ENCODE data around the gene PRKCG.
A peak's percentile ranks its signal among the peaks of the same experiment; 100 is the strongest.
"Not testable (repeated sequence)": the region's sequence is repeated elsewhere in the genome, so short reads cannot be mapped to it uniquely, and the experiment has no call there.

The PRKCG gene

GRCh38 chr19:53915000-53915399 lies 33.0 kb downstream of the PRKCG start:
- H3K36me3 ChIP-seq (ENCODE audit: control insufficient read depth, insufficient read depth, low read length), result peaks cover 16% of the 10 kb centered on the region
- no peaks in the 10 kb centered on the region for H3K9me3 ChIP-seq (ENCODE audit: control insufficient read depth, insufficient read depth, low read length)
- no peaks in the 10 kb centered on the region for H3K4me1 ChIP-seq (ENCODE audit: control insufficient read depth, insufficient read depth, low read length)
- H3K9ac ChIP-seq (ENCODE audit: low read depth, low read length), result no peak overlapping the region
- peaks cover 21% of the 10 kb centered on the region for H3K27me3 ChIP-seq (ENCODE audit: control insufficient read depth, insufficient read depth, low read length)
- no peak overlapping the region for H3K4me3 ChIP-seq (ENCODE audit: low read depth, low read length)

DNA sequence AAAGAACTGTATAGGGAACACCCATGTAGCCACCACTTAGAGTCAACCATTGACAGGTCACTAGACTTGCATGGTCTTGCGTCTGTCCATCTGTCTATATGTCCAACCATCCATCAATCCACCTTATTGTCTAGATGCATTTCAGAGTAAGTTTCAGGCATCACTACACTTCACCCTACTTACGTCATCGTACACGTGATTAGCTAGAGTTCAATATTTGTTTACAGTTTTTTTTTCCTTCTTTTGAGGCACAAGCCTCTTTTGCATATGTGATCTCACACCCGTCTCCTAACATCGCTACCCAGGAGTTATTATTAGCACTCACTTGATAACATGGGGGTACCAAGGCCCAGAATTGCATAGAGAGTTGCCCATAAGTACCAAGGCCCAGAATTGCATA lies 34.0 kb downstream of the PRKCG start:
- Histone ChIP-seq H3K36me3 (ENCODE audit: control insufficient read depth, insufficient read depth, low read length) (peaks cover 16% of the 10 kb centered on the region), H3K4me3 (ENCODE audit: low read depth, low read length) (no peak overlapping the region), H3K27me3 (ENCODE audit: control insufficient read depth, insufficient read depth, low read length) (peaks cover 13% of the 10 kb centered on the region), H3K9me3 (ENCODE audit: control insufficient read depth, insufficient read depth, low read length) (no peaks in the 10 kb centered on the region), H3K9ac (ENCODE audit: low read depth, low read length) (no peak overlapping the region), H3K4me1 (ENCODE audit: control insufficient read depth, insufficient read depth, low read length) (no peaks in the 10 kb centered on the region)

DNA sequence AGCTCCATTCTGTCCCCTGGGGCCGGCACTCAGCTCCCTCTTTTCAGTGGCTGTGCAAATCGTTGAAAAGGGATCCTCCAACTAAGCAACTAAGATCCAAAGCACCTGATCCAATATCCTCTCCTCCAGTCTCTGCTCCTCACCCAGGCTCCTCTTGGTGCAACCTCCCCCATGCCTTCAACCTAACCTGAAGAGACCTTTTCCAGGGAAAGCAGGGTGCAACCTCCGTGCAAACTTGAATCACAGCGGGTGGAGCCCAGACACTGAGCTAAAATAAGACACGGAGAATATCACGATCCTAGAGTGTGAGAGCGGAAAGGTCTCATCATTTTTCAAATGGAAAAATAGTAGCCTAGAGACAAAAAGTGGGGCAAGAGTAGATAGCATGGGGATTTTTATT lies 35.4 kb downstream of the PRKCG start:
- peaks cover 16% of the 10 kb centered on the region for H3K36me3 ChIP-seq (ENCODE audit: control insufficient read depth, insufficient read depth, low read length)
- H3K9ac ChIP-seq (ENCODE audit: low read depth, low read length), result no peak overlapping the region
- H3K4me1 ChIP-seq (ENCODE audit: control insufficient read depth, insufficient read depth, low read length), result no peaks in the 10 kb centered on the region
- no peak overlapping the region for H3K4me3 ChIP-seq (ENCODE audit: low read depth, low read length)
- H3K9me3 ChIP-seq (ENCODE audit: control insufficient read depth, insufficient read depth, low read length), result no peaks in the 10 kb centered on the region
- peaks cover 1% of the 10 kb centered on the region for H3K27me3 ChIP-seq (ENCODE audit: control insufficient read depth, insufficient read depth, low read length)

GRCh38 chr19:53927739-53928138 lies 45.7 kb downstream of the PRKCG start:
- no peak overlapping the region for H3K4me3 ChIP-seq (ENCODE audit: low read depth, low read length)
- H3K4me1 ChIP-seq (ENCODE audit: control insufficient read depth, insufficient read depth, low read length), result peaks cover 3% of the 10 kb centered on the region
- peaks cover 5% of the 10 kb centered on the region for H3K36me3 ChIP-seq (ENCODE audit: control insufficient read depth, insufficient read depth, low read length)
- H3K9me3 ChIP-seq (ENCODE audit: control insufficient read depth, insufficient read depth, low read length), result no peaks in the 10 kb centered on the region
- no peak overlapping the region for H3K9ac ChIP-seq (ENCODE audit: low read depth, low read length)
- H3K27me3 ChIP-seq (ENCODE audit: control insufficient read depth, insufficient read depth, low read length), result no peaks in the 10 kb centered on the region

DNA sequence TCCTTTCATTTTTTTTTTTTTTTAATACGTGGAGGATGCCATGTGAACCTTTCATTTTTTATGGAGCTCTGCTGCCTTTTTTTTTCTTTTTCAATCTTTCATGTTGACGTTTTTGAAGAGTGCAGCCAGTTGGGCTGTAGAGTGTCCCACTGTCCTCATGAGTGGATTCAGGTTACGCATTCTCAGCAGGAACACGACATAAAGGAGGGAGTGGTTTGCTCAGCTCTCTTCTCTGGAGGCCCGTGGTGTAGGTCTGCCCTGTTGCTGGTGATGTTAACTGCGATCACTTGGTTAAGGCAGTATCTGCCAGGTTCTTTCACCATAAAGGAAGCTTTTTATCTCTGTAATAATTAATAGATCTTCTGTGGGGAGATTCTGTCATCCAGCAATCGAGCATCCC lies 54.0 kb downstream of the PRKCG start:
- Histone ChIP-seq H3K27me3 (ENCODE audit: control insufficient read depth, insufficient read depth, low read length) (no peaks in the 10 kb centered on the region), H3K36me3 (ENCODE audit: control insufficient read depth, insufficient read depth, low read length) (no peaks in the 10 kb centered on the region), H3K9me3 (ENCODE audit: control insufficient read depth, insufficient read depth, low read length) (no peaks in the 10 kb centered on the region), H3K9ac (ENCODE audit: low read depth, low read length) (no peak overlapping the region), H3K4me1 (ENCODE audit: control insufficient read depth, insufficient read depth, low read length) (no peaks in the 10 kb centered on the region), H3K4me3 (ENCODE audit: low read depth, low read length) (no peak overlapping the region)

- Histone ChIP-seq H3K4me3 (ENCODE audit: low read depth, low read length) (peak overlapping the region; percentile 87), H3K27me3 (ENCODE audit: control insufficient read depth, insufficient read depth, low read length) (no peaks in the 10 kb centered on the region), H3K9ac (ENCODE audit: low read depth, low read length) (peak overlapping the region; percentile 63), H3K9me3 (ENCODE audit: control insufficient read depth, insufficient read depth, low read length) (no peaks in the 10 kb centered on the region), H3K4me1 (ENCODE audit: control insufficient read depth, insufficient read depth, low read length) (peaks cover 2% of the 10 kb centered on the region), H3K36me3 (ENCODE audit: control insufficient read depth, insufficient read depth, low read length) (no peaks in the 10 kb centered on the region)
Measured at GRCh38 chr19:53942001-53942786, 60.2 kb downstream of the PRKCG start.

- Histone ChIP-seq H3K9ac (ENCODE audit: low read depth, low read length) (no peak overlapping the region), H3K4me1 (ENCODE audit: control insufficient read depth, insufficient read depth, low read length) (peaks cover 2% of the 10 kb centered on the region), H3K9me3 (ENCODE audit: control insufficient read depth, insufficient read depth, low read length) (no peaks in the 10 kb centered on the region), H3K4me3 (ENCODE audit: low read depth, low read length) (no peak overlapping the region), H3K27me3 (ENCODE audit: control insufficient read depth, insufficient read depth, low read length) (no peaks in the 10 kb centered on the region), H3K36me3 (ENCODE audit: control insufficient read depth, insufficient read depth, low read length) (no peaks in the 10 kb centered on the region)
Measured at GRCh38 chr19:53944416-53944815, 62.4 kb downstream of the PRKCG start.

DNA sequence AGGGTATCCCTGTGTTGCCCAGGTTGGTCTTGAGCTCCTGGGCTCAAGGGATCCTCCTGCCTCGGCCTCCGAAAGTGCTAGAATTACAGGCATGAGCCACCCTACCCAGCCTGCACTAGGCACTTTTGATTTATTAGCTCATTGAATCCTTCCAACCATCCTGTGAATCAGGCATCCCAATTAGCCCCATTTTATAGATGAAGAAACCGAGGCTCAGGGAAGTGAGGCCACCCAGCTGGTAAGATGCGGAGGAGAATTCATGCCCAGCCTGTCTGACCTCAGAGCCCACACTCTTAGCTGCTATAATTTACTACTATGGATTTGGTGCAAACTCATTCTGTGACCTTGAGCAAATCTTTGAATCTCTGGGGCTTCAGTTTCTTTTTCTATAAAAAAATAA lies 62.9 kb downstream of the PRKCG start:
- Histone ChIP-seq H3K4me3 (ENCODE audit: low read depth, low read length) (no peak overlapping the region), H3K9ac (ENCODE audit: low read depth, low read length) (no peak overlapping the region), H3K9me3 (ENCODE audit: control insufficient read depth, insufficient read depth, low read length) (no peaks in the 10 kb centered on the region), H3K36me3 (ENCODE audit: control insufficient read depth, insufficient read depth, low read length) (no peaks in the 10 kb centered on the region), H3K4me1 (ENCODE audit: control insufficient read depth, insufficient read depth, low read length) (peaks cover 2% of the 10 kb centered on the region), H3K27me3 (ENCODE audit: control insufficient read depth, insufficient read depth, low read length) (no peaks in the 10 kb centered on the region)

GRCh38 chr19:53945441-53945840 lies 63.4 kb downstream of the PRKCG start:
- H3K9me3 ChIP-seq (ENCODE audit: control insufficient read depth, insufficient read depth, low read length), result no peaks in the 10 kb centered on the region
- no peak overlapping the region for H3K9ac ChIP-seq (ENCODE audit: low read depth, low read length)
- H3K27me3 ChIP-seq (ENCODE audit: control insufficient read depth, insufficient read depth, low read length), result no peaks in the 10 kb centered on the region
- H3K4me3 ChIP-seq (ENCODE audit: low read depth, low read length), result peak overlapping the region; percentile 36
- H3K4me1 ChIP-seq (ENCODE audit: control insufficient read depth, insufficient read depth, low read length), result peaks cover 2% of the 10 kb centered on the region
- H3K36me3 ChIP-seq (ENCODE audit: control insufficient read depth, insufficient read depth, low read length), result no peaks in the 10 kb centered on the region

GRCh38 chr19:53945998-53946397 lies 64.0 kb downstream of the PRKCG start:
- no peaks in the 10 kb centered on the region for H3K27me3 ChIP-seq (ENCODE audit: control insufficient read depth, insufficient read depth, low read length)
- peaks cover 2% of the 10 kb centered on the region for H3K4me1 ChIP-seq (ENCODE audit: control insufficient read depth, insufficient read depth, low read length)
- no peaks in the 10 kb centered on the region for H3K36me3 ChIP-seq (ENCODE audit: control insufficient read depth, insufficient read depth, low read length)
- no peaks in the 10 kb centered on the region for H3K9me3 ChIP-seq (ENCODE audit: control insufficient read depth, insufficient read depth, low read length)
- H3K4me3 ChIP-seq (ENCODE audit: low read depth, low read length), result peak overlapping the region; percentile 36
- no peak overlapping the region for H3K9ac ChIP-seq (ENCODE audit: low read depth, low read length)

DNA sequence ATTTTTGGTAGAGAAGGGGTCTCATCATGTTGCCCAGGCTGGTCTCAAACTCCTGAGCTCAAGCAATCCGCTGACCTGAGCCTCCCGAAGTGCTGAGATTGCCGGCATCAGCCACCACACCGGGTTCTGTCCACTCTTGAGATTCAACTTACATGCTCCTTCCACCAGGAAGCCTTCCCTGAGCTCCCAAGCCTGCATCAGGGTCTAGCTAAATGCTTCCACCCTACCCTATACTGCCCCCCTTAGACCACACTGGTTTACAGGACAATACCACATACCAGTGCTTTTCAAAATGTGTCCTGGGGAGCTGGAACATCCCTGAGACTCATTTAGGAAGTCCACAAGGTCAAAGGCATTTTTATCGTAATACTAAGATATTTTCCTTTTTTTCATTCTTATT lies 65.6 kb downstream of the PRKCG start:
- Histone ChIP-seq H3K27me3 (ENCODE audit: control insufficient read depth, insufficient read depth, low read length) (no peaks in the 10 kb centered on the region), H3K4me1 (ENCODE audit: control insufficient read depth, insufficient read depth, low read length) (peaks cover 2% of the 10 kb centered on the region), H3K9ac (ENCODE audit: low read depth, low read length) (no peak overlapping the region), H3K4me3 (ENCODE audit: low read depth, low read length) (no peak overlapping the region), H3K36me3 (ENCODE audit: control insufficient read depth, insufficient read depth, low read length) (no peaks in the 10 kb centered on the region), H3K9me3 (ENCODE audit: control insufficient read depth, insufficient read depth, low read length) (no peaks in the 10 kb centered on the region)

- not testable (repeated sequence) for H3K4me3 ChIP-seq (ENCODE audit: low read depth, low read length); H3K9ac ChIP-seq (ENCODE audit: low read depth, low read length); H3K9me3 ChIP-seq (ENCODE audit: control insufficient read depth, insufficient read depth, low read length); H3K4me1 ChIP-seq (ENCODE audit: control insufficient read depth, insufficient read depth, low read length); H3K27me3 ChIP-seq (ENCODE audit: control insufficient read depth, insufficient read depth, low read length); H3K36me3 ChIP-seq (ENCODE audit: control insufficient read depth, insufficient read depth, low read length)
Measured at GRCh38 chr19:53948611-53949010, 66.6 kb downstream of the PRKCG start.

Measured in iPS-15b (cell line).